HEK293 (cell line): ENCODE data around the gene SNRPD2.

Experiments
- FEZF1 ChIP-seq: fragments of 450-650 bp; formaldehyde crosslinking; IDR thresholded peaks from 2 replicates; pipeline ENCODE4 v1.5.1; 2016; ENCODE audit warnings: missing biosample characterization, missing genetic modification characterization
- YY1 ChIP-seq: fragments of 450-650 bp; formaldehyde crosslinking; IDR thresholded peaks from 2 replicates; pipeline ENCODE4 v1.5.1; 2018; ENCODE audit warnings: missing biosample characterization, missing genetic modification characterization
- ZNF121 ChIP-seq: fragments of 450-650 bp; formaldehyde crosslinking; IDR thresholded peaks from 2 replicates; pipeline ENCODE4 v1.5.1; 2016; ENCODE audit warnings: missing biosample characterization, missing genetic modification characterization
- ZNF138 ChIP-seq: fragments of 450-650 bp; formaldehyde crosslinking; IDR thresholded peaks from 2 replicates; pipeline ENCODE4 v1.5.1; 2016; ENCODE audit warnings: missing biosample characterization, missing genetic modification characterization, borderline replicate concordance
- ZNF274 ChIP-seq, 2 experiments: fragments of 200-500 bp in 1 of 2; fragments of 450-650 bp in 1 of 2; sonication (Bioruptor generic) in 1 of 2; formaldehyde crosslinking in 1 of 2; IDR thresholded peaks; 2 replicates each; pipeline versions ENCODE4 v1.5.1 to v1.6.1; 2014 to 2016; ENCODE audit warnings: borderline replicate concordance in 1 of 2, inconsistent platforms in 1 of 2, low read length in 1 of 2, missing biosample characterization in 1 of 2, missing genetic modification characterization in 1 of 2
- TF ChIP-seq, protein P1 (sequence below): fragments of 450-650 bp; formaldehyde crosslinking; IDR thresholded peaks from 2 replicates; pipeline ENCODE4 v1.5.1; 2016; ENCODE audit warnings: missing biosample characterization, missing genetic modification characterization
- TF ChIP-seq, protein P2 (sequence below): fragments of 450-650 bp; formaldehyde crosslinking; IDR thresholded peaks from 2 replicates; pipeline ENCODE4 v1.5.1; 2016; ENCODE audit warnings: missing biosample characterization, missing genetic modification characterization
- TF ChIP-seq, protein P3 (sequence below): fragments of 450-650 bp; formaldehyde crosslinking; IDR thresholded peaks from 2 replicates; pipeline ENCODE4 v1.5.1; 2016; ENCODE audit warnings: missing biosample characterization, missing genetic modification characterization

DNA sequence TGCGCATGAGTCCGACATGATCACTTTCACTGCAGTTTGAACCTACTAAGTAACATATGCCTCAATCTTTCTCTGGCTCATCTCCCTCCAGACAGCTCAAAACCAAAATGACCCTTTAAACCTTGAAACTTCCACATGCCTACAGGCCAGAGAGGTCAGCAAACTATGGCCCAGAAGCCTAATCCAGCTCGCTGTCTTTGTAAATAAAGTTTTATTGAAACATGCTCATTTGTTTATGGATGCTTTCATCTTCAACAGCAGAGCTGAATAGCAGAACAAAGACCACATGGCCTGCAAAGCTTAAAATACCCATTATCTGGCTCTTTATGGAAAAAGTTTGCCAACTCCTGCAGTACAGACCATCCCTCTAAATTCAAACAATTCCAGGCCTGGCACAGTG lies 23.4 kb upstream of the SNRPD2 start:
- TF ChIP-seq YY1 (tag by site-specific recombination) = no peak
- TF ChIP-seq, protein P1, sequence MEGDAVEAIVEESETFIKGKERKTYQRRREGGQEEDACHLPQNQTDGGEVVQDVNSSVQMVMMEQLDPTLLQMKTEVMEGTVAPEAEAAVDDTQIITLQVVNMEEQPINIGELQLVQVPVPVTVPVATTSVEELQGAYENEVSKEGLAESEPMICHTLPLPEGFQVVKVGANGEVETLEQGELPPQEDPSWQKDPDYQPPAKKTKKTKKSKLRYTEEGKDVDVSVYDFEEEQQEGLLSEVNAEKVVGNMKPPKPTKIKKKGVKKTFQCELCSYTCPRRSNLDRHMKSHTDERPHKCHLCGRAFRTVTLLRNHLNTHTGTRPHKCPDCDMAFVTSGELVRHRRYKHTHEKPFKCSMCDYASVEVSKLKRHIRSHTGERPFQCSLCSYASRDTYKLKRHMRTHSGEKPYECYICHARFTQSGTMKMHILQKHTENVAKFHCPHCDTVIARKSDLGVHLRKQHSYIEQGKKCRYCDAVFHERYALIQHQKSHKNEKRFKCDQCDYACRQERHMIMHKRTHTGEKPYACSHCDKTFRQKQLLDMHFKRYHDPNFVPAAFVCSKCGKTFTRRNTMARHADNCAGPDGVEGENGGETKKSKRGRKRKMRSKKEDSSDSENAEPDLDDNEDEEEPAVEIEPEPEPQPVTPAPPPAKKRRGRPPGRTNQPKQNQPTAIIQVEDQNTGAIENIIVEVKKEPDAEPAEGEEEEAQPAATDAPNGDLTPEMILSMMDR (tag by site-specific recombination) = no peak
- TF ChIP-seq ZNF121 (tag by site-specific recombination) = no peak
- TF ChIP-seq, protein P2, sequence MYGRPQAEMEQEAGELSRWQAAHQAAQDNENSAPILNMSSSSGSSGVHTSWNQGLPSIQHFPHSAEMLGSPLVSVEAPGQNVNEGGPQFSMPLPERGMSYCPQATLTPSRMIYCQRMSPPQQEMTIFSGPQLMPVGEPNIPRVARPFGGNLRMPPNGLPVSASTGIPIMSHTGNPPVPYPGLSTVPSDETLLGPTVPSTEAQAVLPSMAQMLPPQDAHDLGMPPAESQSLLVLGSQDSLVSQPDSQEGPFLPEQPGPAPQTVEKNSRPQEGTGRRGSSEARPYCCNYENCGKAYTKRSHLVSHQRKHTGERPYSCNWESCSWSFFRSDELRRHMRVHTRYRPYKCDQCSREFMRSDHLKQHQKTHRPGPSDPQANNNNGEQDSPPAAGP = no peak
- TF ChIP-seq ZNF274 (IDR thresholded peaks at IDR 0.05; ENCODE audit: low read length) = no peak
- TF ChIP-seq ZNF274 (tag by site-specific recombination; IDR thresholded peaks at IDR 0.05; ENCODE audit: borderline replicate concordance) = no peak
- TF ChIP-seq, protein P3, sequence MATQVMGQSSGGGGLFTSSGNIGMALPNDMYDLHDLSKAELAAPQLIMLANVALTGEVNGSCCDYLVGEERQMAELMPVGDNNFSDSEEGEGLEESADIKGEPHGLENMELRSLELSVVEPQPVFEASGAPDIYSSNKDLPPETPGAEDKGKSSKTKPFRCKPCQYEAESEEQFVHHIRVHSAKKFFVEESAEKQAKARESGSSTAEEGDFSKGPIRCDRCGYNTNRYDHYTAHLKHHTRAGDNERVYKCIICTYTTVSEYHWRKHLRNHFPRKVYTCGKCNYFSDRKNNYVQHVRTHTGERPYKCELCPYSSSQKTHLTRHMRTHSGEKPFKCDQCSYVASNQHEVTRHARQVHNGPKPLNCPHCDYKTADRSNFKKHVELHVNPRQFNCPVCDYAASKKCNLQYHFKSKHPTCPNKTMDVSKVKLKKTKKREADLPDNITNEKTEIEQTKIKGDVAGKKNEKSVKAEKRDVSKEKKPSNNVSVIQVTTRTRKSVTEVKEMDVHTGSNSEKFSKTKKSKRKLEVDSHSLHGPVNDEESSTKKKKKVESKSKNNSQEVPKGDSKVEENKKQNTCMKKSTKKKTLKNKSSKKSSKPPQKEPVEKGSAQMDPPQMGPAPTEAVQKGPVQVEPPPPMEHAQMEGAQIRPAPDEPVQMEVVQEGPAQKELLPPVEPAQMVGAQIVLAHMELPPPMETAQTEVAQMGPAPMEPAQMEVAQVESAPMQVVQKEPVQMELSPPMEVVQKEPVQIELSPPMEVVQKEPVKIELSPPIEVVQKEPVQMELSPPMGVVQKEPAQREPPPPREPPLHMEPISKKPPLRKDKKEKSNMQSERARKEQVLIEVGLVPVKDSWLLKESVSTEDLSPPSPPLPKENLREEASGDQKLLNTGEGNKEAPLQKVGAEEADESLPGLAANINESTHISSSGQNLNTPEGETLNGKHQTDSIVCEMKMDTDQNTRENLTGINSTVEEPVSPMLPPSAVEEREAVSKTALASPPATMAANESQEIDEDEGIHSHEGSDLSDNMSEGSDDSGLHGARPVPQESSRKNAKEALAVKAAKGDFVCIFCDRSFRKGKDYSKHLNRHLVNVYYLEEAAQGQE (tag by site-specific recombination) = no peak
- no peak for TF ChIP-seq FEZF1 (tag by site-specific recombination)
- no peak for TF ChIP-seq ZNF138
